ENCODE results near the gene SLC27A5. TPM values are rescaled to one million over a fixed set of nuclear protein-coding genes. Genes with fewer than 3 reads are reported as not detected.

Gene SLC27A5
- total and polyA plus RNA-seq, 9 of the 15 experiments (the other 6 are each of a cell fraction or from before 2014, with no cell fraction given): 42.2 to 318 (median 64.7) TPM

DNA sequence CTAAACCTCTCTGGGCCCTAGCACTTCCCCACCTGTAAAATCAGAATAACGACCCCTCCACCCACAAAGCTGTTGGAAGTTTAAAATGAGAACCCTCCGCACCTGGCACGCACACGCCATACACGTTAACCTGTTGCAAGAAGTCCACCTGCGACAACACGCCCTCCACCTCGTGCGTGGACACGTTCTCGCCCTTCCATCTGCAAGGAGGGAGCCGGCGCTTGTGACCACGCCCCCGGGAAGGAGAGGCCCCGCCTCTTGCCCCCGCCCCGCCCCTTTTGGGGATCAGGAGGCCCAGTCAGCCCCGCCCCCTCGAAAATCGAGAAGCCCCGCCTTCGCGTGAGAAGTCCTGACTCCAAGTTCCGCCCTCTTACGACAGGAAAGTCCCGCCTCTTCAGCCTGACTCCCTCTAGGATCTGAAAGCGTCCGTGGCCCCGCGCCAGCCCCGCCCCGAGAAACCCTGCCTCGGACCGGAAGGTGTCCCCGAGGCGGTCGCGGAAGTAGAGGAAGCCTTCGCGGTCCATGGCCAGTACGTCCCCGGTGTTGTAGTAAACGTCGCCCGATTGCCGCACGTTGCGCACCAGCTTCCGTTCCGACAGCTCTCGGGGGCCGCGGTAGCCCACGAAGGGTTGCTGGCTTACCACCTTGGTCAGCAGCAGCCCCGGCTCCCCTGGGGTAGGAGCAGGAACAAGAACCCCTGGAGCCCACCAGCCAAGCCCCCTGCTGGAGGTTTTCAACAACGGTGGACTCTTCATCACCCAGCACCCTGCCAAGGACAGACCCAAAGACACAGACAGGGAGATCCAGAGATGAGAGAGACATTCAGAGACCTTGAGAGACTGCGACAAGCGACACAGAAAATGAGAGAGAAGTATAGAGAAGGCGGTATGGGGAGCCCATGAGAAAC, 12.5 kb downstream of the SLC27A5 start (continued):
- TF ChIP-seq, protein P1, sequence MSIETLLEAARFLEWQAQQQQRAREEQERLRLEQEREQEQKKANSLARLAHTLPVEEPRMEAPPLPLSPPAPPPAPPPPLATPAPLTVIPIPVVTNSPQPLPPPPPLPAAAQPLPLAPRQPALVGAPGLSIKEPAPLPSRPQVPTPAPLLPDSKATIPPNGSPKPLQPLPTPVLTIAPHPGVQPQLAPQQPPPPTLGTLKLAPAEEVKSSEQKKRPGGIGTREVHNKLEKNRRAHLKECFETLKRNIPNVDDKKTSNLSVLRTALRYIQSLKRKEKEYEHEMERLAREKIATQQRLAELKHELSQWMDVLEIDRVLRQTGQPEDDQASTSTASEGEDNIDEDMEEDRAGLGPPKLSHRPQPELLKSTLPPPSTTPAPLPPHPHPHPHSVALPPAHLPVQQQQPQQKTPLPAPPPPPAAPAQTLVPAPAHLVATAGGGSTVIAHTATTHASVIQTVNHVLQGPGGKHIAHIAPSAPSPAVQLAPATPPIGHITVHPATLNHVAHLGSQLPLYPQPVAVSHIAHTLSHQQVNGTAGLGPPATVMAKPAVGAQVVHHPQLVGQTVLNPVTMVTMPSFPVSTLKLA (conservative IDR thresholded peaks at IDR 0.05): peak; percentile 88 to 94
- TF ChIP-seq TCF7L2 (IDR thresholded peaks at IDR 0.05; ENCODE audit: low read depth, low read length): no peak
- TF ChIP-seq FOXK1 (CRISPR knock-in tag; IDR thresholded peaks at IDR 0.05; ENCODE audit: borderline replicate concordance): peak; percentile 92; the same call in 1 of the 2 replicates
- TF ChIP-seq ZNF121 (CRISPR knock-in tag; conservative IDR thresholded peaks at IDR 0.05): no peak
- TF ChIP-seq SOX6 (IDR thresholded peaks at IDR 0.05): peak; percentile 49; the same call in 1 of the 2 replicates
- no peak for TF ChIP-seq SRSF1 (IDR thresholded peaks at IDR 0.05; ENCODE audit: low read depth, low read length)
- TF ChIP-seq PHF21A (IDR thresholded peaks at IDR 0.05; ENCODE audit: borderline replicate concordance, low read depth): peak; percentile 64; the same call in 1 of the 2 replicates
- TF ChIP-seq MIER1 (IDR thresholded peaks at IDR 0.05; ENCODE audit: low read depth): peak; percentile 26; the same call in 1 of the 2 replicates
- TF ChIP-seq COPS2 (conservative IDR thresholded peaks at IDR 0.05): no peak
- peak; percentile 27 for TF ChIP-seq SP2 (IDR thresholded peaks at IDR 0.05; ENCODE audit: extremely low read depth, low read depth, low read length, poor library complexity, severe bottlenecking)
- no peak for TF ChIP-seq CHD4 (IDR thresholded peaks at IDR 0.05; ENCODE audit: insufficient read depth, insufficient replicate concordance, low read depth, low read length, poor library complexity, severe bottlenecking)
- no peak for TF ChIP-seq ZNF696 (CRISPR knock-in tag; conservative IDR thresholded peaks at IDR 0.05)
- TF ChIP-seq, protein P2, sequence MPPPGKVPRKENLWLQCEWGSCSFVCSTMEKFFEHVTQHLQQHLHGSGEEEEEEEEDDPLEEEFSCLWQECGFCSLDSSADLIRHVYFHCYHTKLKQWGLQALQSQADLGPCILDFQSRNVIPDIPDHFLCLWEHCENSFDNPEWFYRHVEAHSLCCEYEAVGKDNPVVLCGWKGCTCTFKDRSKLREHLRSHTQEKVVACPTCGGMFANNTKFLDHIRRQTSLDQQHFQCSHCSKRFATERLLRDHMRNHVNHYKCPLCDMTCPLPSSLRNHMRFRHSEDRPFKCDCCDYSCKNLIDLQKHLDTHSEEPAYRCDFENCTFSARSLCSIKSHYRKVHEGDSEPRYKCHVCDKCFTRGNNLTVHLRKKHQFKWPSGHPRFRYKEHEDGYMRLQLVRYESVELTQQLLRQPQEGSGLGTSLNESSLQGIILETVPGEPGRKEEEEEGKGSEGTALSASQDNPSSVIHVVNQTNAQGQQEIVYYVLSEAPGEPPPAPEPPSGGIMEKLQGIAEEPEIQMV (tag; conservative IDR thresholded peaks at IDR 0.05; ENCODE audit: low read depth): no peak
- TF ChIP-seq HIVEP1 (CRISPR knock-in tag; IDR thresholded peaks at IDR 0.05): no peak
- peak; percentile 90 for TF ChIP-seq EP400 (IDR thresholded peaks at IDR 0.05)
- TF ChIP-seq MCM2 (IDR thresholded peaks at IDR 0.05; ENCODE audit: low read depth): no peak
- no peak for TF ChIP-seq NELFE (IDR thresholded peaks at IDR 0.05; ENCODE audit: insufficient read depth, insufficient read length)
- TF ChIP-seq, protein P3, sequence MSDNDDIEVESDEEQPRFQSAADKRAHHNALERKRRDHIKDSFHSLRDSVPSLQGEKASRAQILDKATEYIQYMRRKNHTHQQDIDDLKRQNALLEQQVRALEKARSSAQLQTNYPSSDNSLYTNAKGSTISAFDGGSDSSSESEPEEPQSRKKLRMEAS (CRISPR knock-in tag; IDR thresholded peaks at IDR 0.05): peak; percentile 85
- no peak for TF ChIP-seq RBM39 (optimal IDR thresholded peaks at IDR 0.05; ENCODE audit: low read depth, low read length)
- TF ChIP-seq HOXB6 (CRISPR knock-in tag; IDR thresholded peaks at IDR 0.05; ENCODE audit: borderline replicate concordance): no peak
- no peak for TF ChIP-seq CHD1 (IDR thresholded peaks at IDR 0.05; ENCODE audit: low read length)
- TF ChIP-seq JUN (IDR thresholded peaks at IDR 0.05; ENCODE audit: borderline replicate concordance, low read depth, low read length): peak; percentile 65; the same call in 1 of the 2 replicates
- no peak for TF ChIP-seq JUN (CRISPR knock-in tag; IDR thresholded peaks at IDR 0.05; ENCODE audit: borderline replicate concordance)
- no peak for TF ChIP-seq ZNF77 (CRISPR knock-in tag; IDR thresholded peaks at IDR 0.05)
- peak; percentile 62 for TF ChIP-seq SMAD4 (CRISPR knock-in tag; conservative IDR thresholded peaks at IDR 0.05)

Data from K562 (cell line).